Stimulated activated CD4-positive, alpha-beta T cell treated with anti-CD3 and anti-CD28 coated beads, TNF-alpha, amount 100 ng/mL, for 24 hours (primary cell): ENCODE data around the gene P2RX1.

Source experiments
- DNase-seq, 3 experiments: peaks; one replicate each; pipeline ENCODE4 v3.0.0-alpha.2; 2020; ENCODE audit warnings: low read depth in 3 of 3

Gene P2RX1

DNA sequence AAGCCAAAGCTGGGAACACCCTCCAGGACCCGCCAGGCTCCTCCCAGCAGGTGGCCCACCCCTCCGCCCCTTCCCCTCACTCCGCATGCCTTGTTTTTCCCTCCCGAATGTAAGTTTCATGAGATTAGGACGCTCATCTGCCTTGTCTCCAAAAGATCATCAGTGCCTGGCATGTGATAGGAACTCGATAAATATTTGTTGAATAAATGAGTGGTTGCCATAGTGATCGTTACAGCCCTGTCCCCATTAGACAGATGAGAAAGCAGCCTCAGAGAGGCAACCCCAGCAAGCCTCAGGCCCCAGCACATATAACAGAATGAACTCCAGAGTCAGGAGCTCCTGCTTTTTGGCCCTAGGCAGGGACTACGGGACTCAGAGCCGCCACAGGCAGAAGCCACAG, 28.5 kb downstream of the P2RX1 start:
- no peak for DNase-seq

GRCh38 chr17:3887394-3887793, 28.9 kb downstream of the P2RX1 start:
- DNase-seq = no peak

DNA sequence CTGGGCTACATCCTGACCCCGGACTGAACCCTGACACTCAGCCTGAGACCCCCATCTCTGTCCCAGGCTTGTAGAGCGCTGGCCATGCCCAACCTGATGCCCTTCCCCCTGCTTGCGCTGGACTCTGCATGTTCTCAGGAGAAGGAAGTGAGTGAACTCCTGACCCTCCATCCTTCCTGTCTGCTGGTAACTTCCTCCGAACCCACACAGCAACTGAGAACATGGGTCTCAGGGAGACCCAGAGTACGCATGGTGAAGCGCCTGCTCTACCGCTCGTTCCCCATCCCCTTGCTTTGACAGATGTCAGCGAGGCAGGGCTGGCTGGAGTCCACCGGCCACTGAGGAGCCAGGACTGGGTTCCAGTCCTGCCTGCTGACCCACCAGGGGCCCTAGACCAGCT, 29.5 kb downstream of the P2RX1 start:
- no peak for DNase-seq

DNA sequence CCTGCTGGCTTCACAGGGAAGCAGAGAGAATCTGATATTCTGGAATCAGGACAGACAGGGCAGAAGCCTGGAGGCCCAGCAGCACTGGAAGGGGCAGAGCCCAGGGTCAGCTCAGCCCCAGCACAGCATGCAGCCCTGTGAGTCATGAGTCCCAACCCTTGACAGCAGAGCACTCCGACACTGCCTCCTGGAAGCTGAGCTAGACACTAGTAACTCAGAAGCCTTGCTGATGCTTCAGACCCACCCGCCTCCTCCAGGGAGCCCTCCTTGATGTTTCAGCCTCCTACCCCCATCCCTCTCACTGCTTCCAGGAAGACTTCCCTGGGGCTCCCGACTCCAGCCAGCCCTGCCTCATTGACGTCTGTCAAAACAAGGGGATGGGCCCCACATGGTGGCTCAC, 30.3 kb downstream of the P2RX1 start:
- DNase-seq = no peak

DNA sequence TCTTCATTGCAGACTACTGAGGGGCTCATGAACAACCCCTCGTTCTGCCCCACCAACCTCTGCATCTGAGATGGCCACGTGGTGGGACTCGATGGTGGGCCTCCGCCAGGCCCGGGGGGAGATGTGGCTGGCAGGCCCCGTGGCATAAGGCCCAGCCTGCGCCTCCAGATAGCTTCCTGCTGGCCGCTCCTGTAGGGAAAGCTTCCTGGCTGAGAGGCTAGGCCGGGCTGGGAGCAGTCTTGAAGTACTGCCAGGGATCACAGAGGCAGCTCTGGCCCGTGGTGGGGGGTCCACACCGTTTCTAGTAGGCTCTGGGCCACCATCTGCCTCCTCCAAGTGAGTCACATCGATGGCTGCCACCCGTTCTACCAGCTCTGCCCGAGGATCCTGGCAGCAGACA, 31.0 kb downstream of the P2RX1 start:
- DNase-seq = no peak

DNA sequence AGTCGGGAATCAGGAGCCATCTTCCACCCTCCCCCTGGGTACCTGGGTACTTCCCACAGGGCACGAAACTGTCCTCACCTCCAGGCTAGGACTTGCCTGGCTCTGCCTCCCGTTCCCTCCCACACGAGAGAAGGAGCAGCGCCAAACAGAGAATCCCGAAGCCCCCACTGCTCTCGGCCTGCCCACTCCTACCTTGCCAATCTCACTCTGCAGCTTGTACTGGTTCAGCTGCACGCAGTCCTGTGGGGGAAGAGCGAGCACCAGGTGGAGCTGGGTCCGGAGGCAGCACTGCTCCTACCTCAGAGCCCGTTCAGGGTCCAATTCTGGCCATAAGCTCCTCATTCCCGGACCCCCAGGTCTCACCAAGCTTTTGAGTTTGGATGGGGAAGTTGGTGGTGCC, 32.1 kb downstream of the P2RX1 start:
- no peak for DNase-seq

DNA sequence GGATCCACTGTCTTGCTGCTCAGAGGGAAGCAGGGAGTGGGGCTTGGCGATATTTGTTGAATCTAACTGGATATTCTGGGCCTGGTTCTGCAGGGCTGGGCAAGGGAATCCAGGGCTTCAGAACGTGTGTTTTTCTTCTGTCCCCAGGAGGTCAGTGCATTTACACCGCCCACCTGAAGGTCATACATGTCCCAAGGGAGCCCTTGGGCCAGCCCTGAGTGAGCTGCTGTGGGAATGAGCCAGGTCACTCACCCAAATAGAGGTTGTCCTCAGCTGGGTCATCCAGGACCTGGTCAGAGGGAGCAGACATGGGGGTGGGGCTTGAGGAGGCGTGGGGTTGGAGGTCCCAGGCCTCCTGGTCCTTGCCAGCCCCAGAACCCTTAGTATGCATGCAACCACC, 34.0 kb downstream of the P2RX1 start:
- no peak for DNase-seq

DNA sequence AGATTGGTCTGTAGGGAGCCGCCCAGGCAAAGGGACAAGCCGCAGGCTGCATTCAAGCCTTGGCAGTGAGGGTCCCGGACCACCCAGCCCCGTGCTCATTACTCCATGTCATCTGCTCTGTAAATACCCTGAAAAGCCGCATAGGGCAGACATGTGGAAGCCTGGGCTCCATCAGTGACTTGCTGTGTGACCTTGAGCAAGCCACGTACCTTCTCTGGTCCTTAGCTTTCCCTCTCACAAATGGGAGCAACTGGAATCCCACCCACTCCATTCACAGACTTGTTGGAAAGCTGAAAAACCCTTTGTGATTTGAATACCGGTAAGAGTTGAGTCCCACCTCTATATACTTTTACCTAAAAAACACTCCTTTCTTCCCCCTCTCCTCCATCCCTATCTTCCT, 35.3 kb downstream of the P2RX1 start:
- DNase-seq = no peak

DNA sequence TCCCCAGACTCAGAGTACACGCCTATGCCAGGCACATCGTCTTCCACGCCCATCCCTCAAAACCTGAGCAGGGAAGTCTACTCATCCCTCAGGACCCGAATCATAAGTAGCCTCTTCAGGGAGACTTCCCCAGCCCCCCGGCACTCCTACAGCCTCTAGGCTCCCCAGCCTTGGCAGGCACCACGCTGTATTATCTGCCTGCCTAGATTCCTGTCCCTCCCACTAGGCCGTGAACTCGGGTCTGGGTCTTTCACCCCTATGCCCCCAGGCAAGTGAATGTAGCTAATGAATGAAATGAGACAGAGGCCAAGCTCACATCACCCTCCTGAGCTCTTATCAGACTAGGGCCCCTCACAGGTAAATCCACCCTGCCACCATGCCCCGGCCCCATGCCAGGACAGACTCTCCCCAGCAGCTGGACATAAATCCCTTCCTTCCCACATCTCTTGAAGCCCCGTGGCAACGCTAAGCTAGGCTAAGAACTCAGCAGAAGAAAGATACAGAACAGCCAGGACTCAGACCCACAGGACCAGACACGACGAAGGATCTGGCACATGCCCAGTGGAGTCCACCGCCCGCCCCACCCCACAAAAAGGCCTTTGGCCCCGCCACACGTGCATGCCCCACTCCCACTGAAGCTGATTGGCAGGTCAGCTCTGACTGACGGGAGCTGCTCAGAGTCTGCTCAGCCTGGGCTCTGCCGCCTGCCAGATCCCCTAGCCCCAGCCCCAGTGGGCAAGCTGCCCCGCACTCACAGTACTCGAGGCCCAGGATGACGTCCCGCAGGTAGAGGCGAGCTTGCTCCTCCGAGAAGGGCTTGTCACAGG, 36.5 kb downstream of the P2RX1 start:
- DNase-seq = no peak

GRCh38 chr17:3879186-3879585, 37.1 kb downstream of the P2RX1 start:
- no peak for DNase-seq

DNA sequence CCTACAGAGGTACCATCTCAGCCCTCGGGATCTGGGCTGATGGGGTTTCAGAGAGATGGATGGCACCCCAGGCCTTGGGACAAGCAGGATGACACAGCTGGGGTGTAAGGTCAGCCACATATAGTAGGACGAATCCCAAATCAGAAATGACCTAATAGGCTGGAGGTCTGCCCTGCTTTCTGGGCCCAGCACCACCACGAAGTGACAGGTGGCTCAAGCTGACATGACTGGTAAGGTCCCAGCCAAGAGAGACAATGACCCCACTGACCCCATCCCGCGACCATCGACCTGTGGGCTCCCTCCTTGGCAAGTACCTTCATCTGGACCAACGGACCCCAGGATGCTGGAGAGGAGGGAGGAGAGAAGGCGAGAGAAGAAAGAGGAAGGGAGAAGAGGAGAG, 39.0 kb downstream of the P2RX1 start:
- DNase-seq = no peak

GRCh38 chr17:3875317-3875716, 40.9 kb downstream of the P2RX1 start:
- DNase-seq = no peak

- no peak for DNase-seq
These were observed 42.4 kb downstream of the P2RX1 start for GRCh38 chr17:3873862-3874261.

GRCh38 chr17:3870871-3871306, 45.4 kb downstream of the P2RX1 start:
- no peak for DNase-seq

GRCh38 chr17:3867606-3868005, 48.7 kb downstream of the P2RX1 start:
- no peak for DNase-seq

- DNase-seq = no peak
These were observed 49.2 kb downstream of the P2RX1 start for GRCh38 chr17:3867106-3867505.

GRCh38 chr17:3866276-3866675, 50.0 kb downstream of the P2RX1 start:
- no peak for DNase-seq

GRCh38 chr17:3865176-3865575, 51.1 kb downstream of the P2RX1 start:
- DNase-seq = no peak

DNA sequence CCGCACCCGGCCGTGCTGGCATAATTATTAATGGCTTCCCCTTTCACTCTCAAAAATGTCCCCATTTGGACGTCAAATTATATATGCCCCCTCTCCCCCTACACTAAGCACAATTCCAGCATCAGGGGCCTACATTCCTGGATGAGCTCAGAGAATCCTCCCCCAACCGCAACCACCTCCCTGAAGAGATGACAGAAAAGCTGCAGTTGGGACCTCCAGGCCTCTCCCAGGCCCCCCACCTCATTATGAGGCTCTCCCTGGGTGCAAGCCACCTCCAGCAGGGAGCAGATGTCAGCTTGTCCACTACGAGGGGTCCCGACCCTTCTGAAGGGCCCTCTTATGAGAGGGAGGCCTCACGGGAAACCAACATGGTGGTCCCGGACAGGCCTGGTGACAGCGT, 51.7 kb downstream of the P2RX1 start:
- DNase-seq = no peak

GRCh38 chr17:3861761-3862681, 54.2 kb downstream of the P2RX1 start:
- DNase-seq = no peak

GRCh38 chr17:3860939-3861700, 55.1 kb downstream of the P2RX1 start:
- DNase-seq = no peak

DNA sequence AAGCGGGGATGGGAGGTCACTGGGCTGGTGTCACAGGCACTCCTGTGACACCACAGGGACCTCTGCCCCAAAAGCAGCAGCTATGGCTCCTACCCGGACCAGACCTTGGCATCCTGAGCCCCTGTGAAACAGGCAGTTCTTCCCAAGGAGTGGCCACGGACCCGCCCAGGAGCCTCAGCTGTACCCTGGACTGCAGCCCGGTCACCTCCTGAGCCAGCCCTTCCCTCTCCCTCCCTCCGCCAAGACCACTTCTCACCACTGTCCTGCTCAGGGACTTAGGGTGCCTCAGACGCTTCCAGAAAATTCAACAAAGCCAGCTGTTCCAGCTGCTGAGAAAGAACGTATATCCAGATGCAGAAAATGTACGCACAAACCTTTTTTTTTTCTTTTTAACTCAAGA, 56.3 kb downstream of the P2RX1 start:
- DNase-seq = no peak
